ENCODE data around the gene SYCP3. TPM values are rescaled to one million over a fixed set of nuclear protein-coding genes. Genes with fewer than 3 reads are reported as not detected.

SYCP3 gene
- polyA plus RNA-seq, 1 donor from 2014 or later: 3.4 TPM

DNA sequence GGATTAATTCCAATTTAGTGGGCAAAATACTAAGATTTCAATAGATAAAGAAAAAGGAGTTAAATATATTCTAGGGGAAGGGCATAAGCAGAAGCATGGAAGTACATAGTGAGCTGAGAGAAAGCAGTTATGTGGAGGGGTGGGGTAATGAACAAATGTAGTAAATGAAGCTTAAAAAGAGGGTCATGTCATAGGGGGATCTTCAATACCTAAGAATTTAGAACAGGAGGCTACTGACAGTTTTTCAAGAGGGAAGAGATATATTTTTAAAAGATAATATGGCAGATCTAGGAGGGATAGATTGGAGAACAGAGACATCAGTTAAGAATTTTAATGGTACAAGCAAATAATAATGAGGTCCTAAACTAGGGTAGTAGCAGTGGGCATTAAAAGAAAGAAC lies 9.4 kb downstream of the SYCP3 start:
- no peaks in the 10 kb centered on the region for H3K27me3 ChIP-seq (ENCODE audit: insufficient read depth, low read depth, low read length)
- no peaks in the 10 kb centered on the region for H4K20me1 ChIP-seq (ENCODE audit: insufficient read depth)
- no peaks in the 10 kb centered on the region for H3K79me2 ChIP-seq (replicated peaks; ENCODE audit: insufficient read depth, low read length)
- H3K9me2 ChIP-seq (ENCODE audit: insufficient read depth, low read length): no peaks in the 10 kb centered on the region
- H3K4me2 ChIP-seq (ENCODE audit: low read length): no peak overlapping the region
- H3K9me3 ChIP-seq (ENCODE audit: low read length): no peaks in the 10 kb centered on the region
- no peak overlapping the region for H3K27ac ChIP-seq (ENCODE audit: low read length)
- H2AFZ ChIP-seq (ENCODE audit: low read depth, low read length): no peak overlapping the region
- no peak overlapping the region for H3K9ac ChIP-seq (ENCODE audit: low read length)
- no peak for TF ChIP-seq SMC3 (conservative IDR thresholded peaks at IDR 0.05; ENCODE audit: poor library complexity)
- no peak for TF ChIP-seq EZH2 (IDR thresholded peaks at IDR 0.05; ENCODE audit: borderline replicate concordance, insufficient read depth, low read length, poor library complexity, severe bottlenecking)
- TF ChIP-seq POLR2AphosphoS5 (IDR thresholded peaks at IDR 0.05): no peak
- TF ChIP-seq, protein P1, sequence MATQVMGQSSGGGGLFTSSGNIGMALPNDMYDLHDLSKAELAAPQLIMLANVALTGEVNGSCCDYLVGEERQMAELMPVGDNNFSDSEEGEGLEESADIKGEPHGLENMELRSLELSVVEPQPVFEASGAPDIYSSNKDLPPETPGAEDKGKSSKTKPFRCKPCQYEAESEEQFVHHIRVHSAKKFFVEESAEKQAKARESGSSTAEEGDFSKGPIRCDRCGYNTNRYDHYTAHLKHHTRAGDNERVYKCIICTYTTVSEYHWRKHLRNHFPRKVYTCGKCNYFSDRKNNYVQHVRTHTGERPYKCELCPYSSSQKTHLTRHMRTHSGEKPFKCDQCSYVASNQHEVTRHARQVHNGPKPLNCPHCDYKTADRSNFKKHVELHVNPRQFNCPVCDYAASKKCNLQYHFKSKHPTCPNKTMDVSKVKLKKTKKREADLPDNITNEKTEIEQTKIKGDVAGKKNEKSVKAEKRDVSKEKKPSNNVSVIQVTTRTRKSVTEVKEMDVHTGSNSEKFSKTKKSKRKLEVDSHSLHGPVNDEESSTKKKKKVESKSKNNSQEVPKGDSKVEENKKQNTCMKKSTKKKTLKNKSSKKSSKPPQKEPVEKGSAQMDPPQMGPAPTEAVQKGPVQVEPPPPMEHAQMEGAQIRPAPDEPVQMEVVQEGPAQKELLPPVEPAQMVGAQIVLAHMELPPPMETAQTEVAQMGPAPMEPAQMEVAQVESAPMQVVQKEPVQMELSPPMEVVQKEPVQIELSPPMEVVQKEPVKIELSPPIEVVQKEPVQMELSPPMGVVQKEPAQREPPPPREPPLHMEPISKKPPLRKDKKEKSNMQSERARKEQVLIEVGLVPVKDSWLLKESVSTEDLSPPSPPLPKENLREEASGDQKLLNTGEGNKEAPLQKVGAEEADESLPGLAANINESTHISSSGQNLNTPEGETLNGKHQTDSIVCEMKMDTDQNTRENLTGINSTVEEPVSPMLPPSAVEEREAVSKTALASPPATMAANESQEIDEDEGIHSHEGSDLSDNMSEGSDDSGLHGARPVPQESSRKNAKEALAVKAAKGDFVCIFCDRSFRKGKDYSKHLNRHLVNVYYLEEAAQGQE (IDR thresholded peaks at IDR 0.05; ENCODE audit: borderline replicate concordance): no peak
- TF ChIP-seq RAD21 (conservative IDR thresholded peaks at IDR 0.05): no peak
- no peak for TF ChIP-seq TAF1 (IDR thresholded peaks at IDR 0.05; ENCODE audit: low read depth)
- TF ChIP-seq EP300 (conservative IDR thresholded peaks at IDR 0.05; ENCODE audit: poor library complexity, severe bottlenecking): no peak
- TF ChIP-seq MXI1 (conservative IDR thresholded peaks at IDR 0.05; ENCODE audit: poor library complexity, severe bottlenecking): no peak
- TF ChIP-seq, protein P2, sequence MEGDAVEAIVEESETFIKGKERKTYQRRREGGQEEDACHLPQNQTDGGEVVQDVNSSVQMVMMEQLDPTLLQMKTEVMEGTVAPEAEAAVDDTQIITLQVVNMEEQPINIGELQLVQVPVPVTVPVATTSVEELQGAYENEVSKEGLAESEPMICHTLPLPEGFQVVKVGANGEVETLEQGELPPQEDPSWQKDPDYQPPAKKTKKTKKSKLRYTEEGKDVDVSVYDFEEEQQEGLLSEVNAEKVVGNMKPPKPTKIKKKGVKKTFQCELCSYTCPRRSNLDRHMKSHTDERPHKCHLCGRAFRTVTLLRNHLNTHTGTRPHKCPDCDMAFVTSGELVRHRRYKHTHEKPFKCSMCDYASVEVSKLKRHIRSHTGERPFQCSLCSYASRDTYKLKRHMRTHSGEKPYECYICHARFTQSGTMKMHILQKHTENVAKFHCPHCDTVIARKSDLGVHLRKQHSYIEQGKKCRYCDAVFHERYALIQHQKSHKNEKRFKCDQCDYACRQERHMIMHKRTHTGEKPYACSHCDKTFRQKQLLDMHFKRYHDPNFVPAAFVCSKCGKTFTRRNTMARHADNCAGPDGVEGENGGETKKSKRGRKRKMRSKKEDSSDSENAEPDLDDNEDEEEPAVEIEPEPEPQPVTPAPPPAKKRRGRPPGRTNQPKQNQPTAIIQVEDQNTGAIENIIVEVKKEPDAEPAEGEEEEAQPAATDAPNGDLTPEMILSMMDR (IDR thresholded peaks at IDR 0.05; ENCODE audit: poor library complexity, severe bottlenecking): no peak
- H3K4me3 ChIP-seq (ENCODE audit: low read length): no peak overlapping the region
- peaks cover 5% of the 10 kb centered on the region for H3K36me3 ChIP-seq (ENCODE audit: insufficient read depth, low read length)
- no peaks in the 10 kb centered on the region for H3F3A ChIP-seq (ENCODE audit: insufficient read depth, low read length, poor library complexity, severe bottlenecking)

DNA sequence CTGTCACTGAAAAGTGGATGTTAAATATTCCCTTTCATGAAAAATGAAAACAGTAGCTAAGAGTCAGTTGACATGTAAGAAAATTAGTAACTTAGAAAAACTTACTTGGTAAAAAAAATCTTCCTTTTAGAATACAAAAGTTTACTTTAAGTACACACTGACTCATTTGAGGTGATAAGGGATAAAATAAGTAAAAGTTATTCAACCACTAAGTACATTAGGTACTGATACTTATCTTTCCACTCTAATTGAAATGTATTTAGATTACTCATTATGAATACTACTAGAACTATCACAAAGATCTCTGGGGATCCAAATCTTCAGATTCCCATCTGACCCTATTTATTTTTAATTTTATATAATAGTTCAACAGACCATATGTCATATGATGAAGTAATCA lies 12.2 kb downstream of the SYCP3 start:
- no peaks in the 10 kb centered on the region for H3K9me3 ChIP-seq (ENCODE audit: low read length)
- H3K36me3 ChIP-seq (ENCODE audit: insufficient read depth, low read length): peaks cover 5% of the 10 kb centered on the region
- no peaks in the 10 kb centered on the region for H3K27me3 ChIP-seq (ENCODE audit: insufficient read depth, low read depth, low read length)
- H3K4me2 ChIP-seq (ENCODE audit: low read length): no peak overlapping the region
- no peak overlapping the region for H3K9ac ChIP-seq (ENCODE audit: low read length)
- H4K20me1 ChIP-seq (ENCODE audit: insufficient read depth): no peaks in the 10 kb centered on the region
- no peak for TF ChIP-seq EZH2 (IDR thresholded peaks at IDR 0.05; ENCODE audit: borderline replicate concordance, insufficient read depth, low read length, poor library complexity, severe bottlenecking)
- no peaks in the 10 kb centered on the region for H3K9me2 ChIP-seq (ENCODE audit: insufficient read depth, low read length)
- H3K79me2 ChIP-seq (replicated peaks; ENCODE audit: insufficient read depth, low read length): no peaks in the 10 kb centered on the region
- no peaks in the 10 kb centered on the region for H3F3A ChIP-seq (ENCODE audit: insufficient read depth, low read length, poor library complexity, severe bottlenecking)
- no peak overlapping the region for H3K27ac ChIP-seq (ENCODE audit: low read length)
- no peak overlapping the region for H3K4me3 ChIP-seq (ENCODE audit: low read length)
- no peak overlapping the region for H2AFZ ChIP-seq (ENCODE audit: low read depth, low read length)

DNA sequence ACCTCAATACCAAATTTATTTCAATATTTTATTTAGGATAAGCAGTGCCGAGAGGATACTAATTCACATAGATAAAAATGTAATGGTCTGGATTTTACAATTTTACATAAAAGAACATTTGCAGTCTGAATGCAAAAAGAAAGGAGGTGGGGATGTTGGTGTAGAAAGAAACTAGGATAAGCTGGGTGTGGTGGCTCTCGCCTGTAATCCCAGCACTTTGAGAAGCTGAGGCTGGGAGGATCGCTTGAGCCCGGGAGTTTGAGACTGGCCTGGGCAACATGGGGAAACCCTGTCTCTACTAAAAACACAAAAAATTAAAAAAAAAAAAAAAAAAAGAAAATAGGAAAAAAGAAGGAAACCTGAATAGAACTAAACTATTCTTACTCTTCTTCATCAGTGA lies 16.9 kb downstream of the SYCP3 start:
- no peaks in the 10 kb centered on the region for H3F3A ChIP-seq (ENCODE audit: insufficient read depth, low read length, poor library complexity, severe bottlenecking)
- no peak overlapping the region for H2AFZ ChIP-seq (ENCODE audit: low read depth, low read length)
- H3K4me3 ChIP-seq (ENCODE audit: low read length): no peak overlapping the region
- no peak overlapping the region for H3K9ac ChIP-seq (ENCODE audit: low read length)
- no peaks in the 10 kb centered on the region for H3K9me2 ChIP-seq (ENCODE audit: insufficient read depth, low read length)
- no peaks in the 10 kb centered on the region for H3K9me3 ChIP-seq (ENCODE audit: low read length)
- no peaks in the 10 kb centered on the region for H3K79me2 ChIP-seq (replicated peaks; ENCODE audit: insufficient read depth, low read length)
- no peaks in the 10 kb centered on the region for H4K20me1 ChIP-seq (ENCODE audit: insufficient read depth)
- H3K27me3 ChIP-seq (ENCODE audit: insufficient read depth, low read depth, low read length): no peaks in the 10 kb centered on the region
- no peak overlapping the region for H3K4me2 ChIP-seq (ENCODE audit: low read length)
- no peak overlapping the region for H3K27ac ChIP-seq (ENCODE audit: low read length)
- no peak for TF ChIP-seq EP300 (conservative IDR thresholded peaks at IDR 0.05; ENCODE audit: poor library complexity, severe bottlenecking)
- H3K36me3 ChIP-seq (ENCODE audit: insufficient read depth, low read length): peaks cover 5% of the 10 kb centered on the region
